ENCODE results near the gene KCNK16.

DNA sequence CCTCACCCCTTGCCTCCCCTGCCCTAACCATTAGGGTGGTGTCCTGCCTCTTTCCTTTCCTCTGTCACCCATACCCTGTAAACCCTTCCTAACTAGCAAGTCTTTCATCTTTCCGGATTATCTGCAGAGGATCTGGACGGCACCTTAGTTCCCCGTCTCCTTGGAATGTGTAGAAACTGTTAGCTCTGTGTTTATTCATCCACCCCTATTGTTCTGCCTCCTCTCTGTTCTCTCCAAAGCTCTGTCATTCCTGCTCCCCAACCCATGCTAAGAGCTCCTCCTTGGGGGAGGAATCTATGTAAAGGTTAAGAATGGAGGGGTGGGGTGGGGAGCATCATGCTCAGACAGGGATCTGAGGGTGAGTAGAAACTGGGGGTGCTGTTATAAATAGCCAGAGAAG lies 53.8 kb downstream of the KCNK16 start:
- TF ChIP-seq SP1 (IDR thresholded peaks at IDR 0.05; ENCODE audit: low read depth, low read length) (no peak), FOSL1 (IDR thresholded peaks at IDR 0.05; ENCODE audit: insufficient read depth, low read depth, low read length) (no peak), RAD21 (IDR thresholded peaks at IDR 0.05 in 1 of 2, conservative IDR thresholded peaks at IDR 0.05 in 1 of 2; ENCODE audit: low read depth in 2 of 2, low read length in 2 of 2) (peak; percentile 5 to 27; a peak in 2 of 4 replicates)
